OCI-LY1 (cell line): ENCODE data around the gene DEPDC5.

Experiments
- H2AFZ ChIP-seq: fragments of 200-600 bp; sonication (generic), shearing (Covaris generic); 2 replicates; pipeline ENCODE4 v1.6.0; 2014; ENCODE audit warnings: antibody characterized with exemption, mild to moderate bottlenecking, low read length
- H3F3A ChIP-seq: fragments of 200-600 bp; sonication (generic), shearing (Covaris generic); 2 replicates; pipeline ENCODE4 v1.6.0; 2014; ENCODE audit warnings: mild to moderate bottlenecking, antibody characterized with exemption, low read length, moderate library complexity; ENCODE audit not compliant: insufficient read depth
- H3K27ac ChIP-seq: fragments of 200-600 bp; sonication (generic); 2 replicates; pipeline ENCODE4 v1.5.1; 2014; ENCODE audit warnings: low read length, mixed run types, mild to moderate bottlenecking, low read depth; ENCODE audit not compliant: poor library complexity, severe bottlenecking
- H3K27me3 ChIP-seq: fragments of 200-600 bp; sonication (generic); 2 replicates; pipeline ENCODE4 v1.6.0; 2014; ENCODE audit warnings: antibody characterized with exemption, mild to moderate bottlenecking, low read length, moderate library complexity; ENCODE audit not compliant: insufficient read depth
- H3K36me3 ChIP-seq: fragments of 200-600 bp; sonication (generic); 2 replicates; pipeline ENCODE4 v1.6.1; 2014; ENCODE audit warnings: mild to moderate bottlenecking, antibody characterized with exemption, low read length, moderate library complexity, mixed read lengths; ENCODE audit not compliant: insufficient read depth
- H3K4me1 ChIP-seq: fragments of 200-600 bp; sonication (generic); 2 replicates; pipeline ENCODE4 v1.5.1; 2014; ENCODE audit warnings: mild to moderate bottlenecking, low read length, moderate library complexity; ENCODE audit not compliant: insufficient read depth, severe bottlenecking
- H3K4me2 ChIP-seq: fragments of 200-600 bp; sonication (generic), shearing (Covaris generic); 2 replicates; pipeline ENCODE4 v1.6.1; 2014; ENCODE audit warnings: low read length
- H3K4me3 ChIP-seq: fragments of 200-600 bp; sonication (generic); 2 replicates; pipeline ENCODE4 v1.5.1; 2014; ENCODE audit warnings: low read length, low read depth, mild to moderate bottlenecking, mixed read lengths; ENCODE audit not compliant: poor library complexity, severe bottlenecking
- H3K79me2 ChIP-seq: fragments of 200-600 bp; shearing (Covaris generic); 2 replicates; pipeline ENCODE4 v1.6.1; 2016; ENCODE audit warnings: mixed run types, low read length, mixed read lengths; ENCODE audit not compliant: insufficient read depth
- H3K9ac ChIP-seq: fragments of 200-600 bp; sonication (generic), shearing (Covaris generic); 2 replicates; pipeline ENCODE4 v1.6.1; 2014; ENCODE audit warnings: mild to moderate bottlenecking, low read length, mixed read lengths
- H3K9me2 ChIP-seq: fragments of 200-600 bp; sonication (generic), shearing (Covaris generic); 2 replicates; pipeline ENCODE4 v1.6.1; 2014; ENCODE audit warnings: low read depth, mild to moderate bottlenecking, low read length, mixed read lengths
- H3K9me3 ChIP-seq: fragments of 200-600 bp; shearing (Covaris generic); 2 replicates; pipeline ENCODE4 v1.6.1; 2014; ENCODE audit warnings: low read length, mixed read lengths
- H4K20me1 ChIP-seq: fragments of 200-600 bp; sonication (generic), shearing (Covaris generic); 2 replicates; pipeline ENCODE4 v1.6.0; 2016; ENCODE audit warnings: mild to moderate bottlenecking, low read length; ENCODE audit not compliant: insufficient read depth
- CTCF ChIP-seq: fragments of 200-600 bp; sonication (generic), shearing (Covaris generic); IDR thresholded peaks from 2 replicates; pipeline ENCODE4 v1.5.1; 2017; ENCODE audit warnings: mild to moderate bottlenecking, antibody characterized with exemption, low read length, moderate library complexity, mixed read lengths
- EZH2 ChIP-seq: fragments of 200-600 bp; sonication (generic), shearing (Covaris generic); IDR thresholded peaks from 2 replicates; pipeline ENCODE4 v1.8.0; 2017; ENCODE audit warnings: borderline replicate concordance, mixed run types, mild to moderate bottlenecking, antibody characterized with exemption, low read length, moderate library complexity, mixed read lengths

Gene DEPDC5

GRCh38 chr22:31892080-31892433 lies 138.2 kb downstream of the DEPDC5 start:
- Histone ChIP-seq H3K4me1 (no peaks in the 10 kb centered on the region), H3K4me2 (no peak overlapping the region)

GRCh38 chr22:31893460-31893859 lies 139.6 kb downstream of the DEPDC5 start:
- peaks cover 48% of the 10 kb centered on the region; the same call in 1 of the 2 replicates for H3K36me3 ChIP-seq
- no peak overlapping the region for H3K4me3 ChIP-seq
- no peak overlapping the region for H3K27ac ChIP-seq
- H3K79me2 ChIP-seq, result no peaks in the 10 kb centered on the region
- H3K27me3 ChIP-seq, result no peaks in the 10 kb centered on the region
- no peaks in the 10 kb centered on the region for H3K9me3 ChIP-seq
- H3F3A ChIP-seq, result no peaks in the 10 kb centered on the region
- no peak overlapping the region for H3K9ac ChIP-seq
- no peak overlapping the region for H2AFZ ChIP-seq
- no peaks in the 10 kb centered on the region for H3K9me2 ChIP-seq
- H3K4me2 ChIP-seq, result no peak overlapping the region
- H3K4me1 ChIP-seq, result no peaks in the 10 kb centered on the region
- no peaks in the 10 kb centered on the region for H4K20me1 ChIP-seq
- TF ChIP-seq EZH2 (no peak), CTCF (no peak)

More at GRCh38 chr22:31892080-31892433, 138.2 kb downstream of the DEPDC5 start:
- Histone ChIP-seq H3K9ac (no peak overlapping the region), H3K9me3 (no peaks in the 10 kb centered on the region), H3K79me2 (no peaks in the 10 kb centered on the region), H3F3A (no peaks in the 10 kb centered on the region), H3K9me2 (no peaks in the 10 kb centered on the region), H3K36me3 (peaks cover 34% of the 10 kb centered on the region; the same call in 1 of the 2 replicates), H3K4me3 (no peak overlapping the region), H4K20me1 (no peaks in the 10 kb centered on the region), H2AFZ (no peak overlapping the region), H3K27me3 (no peaks in the 10 kb centered on the region), H3K27ac (no peak overlapping the region)
- no peak for TF ChIP-seq EZH2
- TF ChIP-seq CTCF, result no peak

- Histone ChIP-seq H2AFZ (no peak overlapping the region), H3K79me2 (no peaks in the 10 kb centered on the region), H3K36me3 (peaks cover 50% of the 10 kb centered on the region; the same call in 1 of the 2 replicates), H3K27ac (no peak overlapping the region), H3K4me3 (no peak overlapping the region), H3K9me3 (no peaks in the 10 kb centered on the region), H3K27me3 (no peaks in the 10 kb centered on the region), H4K20me1 (no peaks in the 10 kb centered on the region), H3K9me2 (no peaks in the 10 kb centered on the region), H3K4me1 (no peaks in the 10 kb centered on the region), H3K4me2 (no peak overlapping the region), H3F3A (no peaks in the 10 kb centered on the region), H3K9ac (no peak overlapping the region)
- TF ChIP-seq EZH2 (no peak), CTCF (no peak)
Measured at GRCh38 chr22:31895411-31896123, 141.7 kb downstream of the DEPDC5 start.
